GM21447 (cell line): ENCODE data around the gene COL18A1.
"Not testable (repeated sequence)": the region's sequence is repeated elsewhere in the genome, so short reads cannot be mapped to it uniquely, and the experiment has no call there.

Source experiments
- ATAC-seq: cut with Tn5 transposase; IDR thresholded peaks from one replicate; pipeline ENCODE4 v1.9.1; 2021; ENCODE audit not compliant: unreplicated experiment

The COL18A1 gene

GRCh38 chr21:45404730-45405270 is at the start of gene COL18A1:
TSS of gene COL18A1 (plus strand) at chr21:45405165. CDS start at chr21:45405231, 66 bp downstream.
- ATAC-seq, result no peak

GRCh38 chr21:45355573-45355972 is 49.4 kb upstream of the COL18A1 start:
- no peak for ATAC-seq

GRCh38 chr21:45356251-45356650 is 48.7 kb upstream of the COL18A1 start:
- ATAC-seq, result no peak

- ATAC-seq, result no peak
Observed at GRCh38 chr21:45356653-45357435, 48.1 kb upstream of the COL18A1 start.

- no peak for ATAC-seq
Observed at GRCh38 chr21:45357436-45358260, 47.3 kb upstream of the COL18A1 start.

GRCh38 chr21:45358261-45358670 is 46.7 kb upstream of the COL18A1 start:
- no peak for ATAC-seq

- ATAC-seq, result no peak
Observed at GRCh38 chr21:45358711-45359310, 46.2 kb upstream of the COL18A1 start.

- ATAC-seq, result no peak
Observed at GRCh38 chr21:45359451-45360217, 45.3 kb upstream of the COL18A1 start.

- ATAC-seq, result no peak
Observed at GRCh38 chr21:45361033-45361997, 43.6 kb upstream of the COL18A1 start.

- no peak for ATAC-seq
Observed at GRCh38 chr21:45362077-45362747, 42.8 kb upstream of the COL18A1 start.

GRCh38 chr21:45362748-45363145 is 42.2 kb upstream of the COL18A1 start:
- no peak for ATAC-seq

GRCh38 chr21:45363272-45363671 is 41.7 kb upstream of the COL18A1 start:
- not testable (repeated sequence) for ATAC-seq

GRCh38 chr21:45363921-45364467 is 41.0 kb upstream of the COL18A1 start:
- no peak for ATAC-seq

- no peak for ATAC-seq
Observed at GRCh38 chr21:45364468-45365185, 40.3 kb upstream of the COL18A1 start.

- ATAC-seq, result no peak
Observed at GRCh38 chr21:45365186-45365607, 39.8 kb upstream of the COL18A1 start.

GRCh38 chr21:45365608-45366241 is 39.2 kb upstream of the COL18A1 start:
- no peak for ATAC-seq

- no peak for ATAC-seq
Observed at GRCh38 chr21:45366476-45366875, 38.5 kb upstream of the COL18A1 start.
